KMS-11 (cell line): ENCODE results near the gene SLC7A14.

Experiments used
- H2AFZ ChIP-seq: fragments of 200-600 bp; sonication (generic); 2 replicates; pipeline ENCODE4 v1.6.1; 2016; ENCODE audit warnings: antibody characterized with exemption, mixed run types, low read depth
- H3K27ac ChIP-seq: fragments of 200-600 bp; sonication (generic); 2 replicates; pipeline ENCODE4 v1.6.1; 2016; ENCODE audit warnings: mild to moderate bottlenecking, mixed run types
- H3K27me3 ChIP-seq: fragments of 200-600 bp; sonication (generic); 2 replicates; pipeline ENCODE4 v1.6.1; 2017; ENCODE audit warnings: mild to moderate bottlenecking, low read depth, mixed run types, moderate library complexity; ENCODE audit not compliant: insufficient read depth
- H3K36me3 ChIP-seq: fragments of 200-600 bp; sonication (generic); 2 replicates; pipeline ENCODE4 v1.6.1; 2017; ENCODE audit warnings: mild to moderate bottlenecking, mixed run types; ENCODE audit not compliant: insufficient read depth
- H3K4me1 ChIP-seq: fragments of 200-600 bp; sonication (generic); 2 replicates; pipeline ENCODE4 v1.6.1; 2016; ENCODE audit warnings: mild to moderate bottlenecking, low read depth, mixed run types; ENCODE audit not compliant: poor library complexity, severe bottlenecking
- H3K4me2 ChIP-seq: fragments of 200-600 bp; sonication (generic); 2 replicates; pipeline ENCODE4 v1.7.0; 2016; ENCODE audit warnings: mild to moderate bottlenecking, mixed run types
- H3K4me3 ChIP-seq: fragments of 200-600 bp; sonication (generic); IDR thresholded peaks from 2 replicates; pipeline ENCODE4 v1.6.1; 2017; ENCODE audit warnings: low read depth, low read length, mixed read lengths; ENCODE audit not compliant: insufficient read depth
- H3K79me2 ChIP-seq: fragments of 200-600 bp; sonication (generic); 2 replicates; pipeline ENCODE4 v1.6.1; 2016; ENCODE audit warnings: low read depth, mixed run types; ENCODE audit not compliant: insufficient read depth
- H3K9ac ChIP-seq: fragments of 200-600 bp; sonication (generic); 2 replicates; pipeline ENCODE4 v1.6.1; 2016; ENCODE audit warnings: mild to moderate bottlenecking, mixed run types
- H4K20me1 ChIP-seq: fragments of 200-600 bp; sonication (generic); 2 replicates; pipeline ENCODE4 v1.6.1; 2016; ENCODE audit warnings: mild to moderate bottlenecking, mixed run types; ENCODE audit not compliant: insufficient read depth
- TF ChIP-seq, protein P1 (sequence below): fragments of 200-600 bp; sonication (generic); conservative IDR thresholded peaks from 2 replicates; pipeline ENCODE4 v1.6.1; 2017; ENCODE audit warnings: low read depth, mild to moderate bottlenecking, antibody characterized with exemption, low read length, moderate library complexity, mixed read lengths

Gene SLC7A14

DNA sequence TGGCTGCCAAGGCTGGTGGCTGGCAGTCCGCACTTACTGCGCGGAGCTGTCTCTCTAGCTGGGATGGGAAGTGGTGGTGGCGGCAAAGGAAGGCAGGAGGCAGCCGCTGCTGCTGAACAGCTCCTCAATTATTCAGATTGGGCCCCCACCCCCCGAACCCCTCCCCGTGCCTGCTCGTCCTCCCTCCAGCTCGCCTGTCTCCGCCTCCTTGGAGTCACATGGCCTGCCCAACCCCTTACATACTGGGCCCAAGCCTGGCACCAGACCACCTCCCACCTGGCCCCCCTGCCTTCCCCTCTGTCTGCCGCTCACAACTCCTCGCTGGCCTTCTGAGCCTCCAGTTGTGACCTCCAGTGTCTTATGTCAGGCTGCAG is at the start of gene SLC7A14:
SLC7A14 (minus strand) TSS at position 139 of the 374 bp plus-strand sequence. CDS start 59,139 bp downstream, outside the sequence.
- no peaks in the 10 kb centered on the region for H3K36me3 ChIP-seq

DNA sequence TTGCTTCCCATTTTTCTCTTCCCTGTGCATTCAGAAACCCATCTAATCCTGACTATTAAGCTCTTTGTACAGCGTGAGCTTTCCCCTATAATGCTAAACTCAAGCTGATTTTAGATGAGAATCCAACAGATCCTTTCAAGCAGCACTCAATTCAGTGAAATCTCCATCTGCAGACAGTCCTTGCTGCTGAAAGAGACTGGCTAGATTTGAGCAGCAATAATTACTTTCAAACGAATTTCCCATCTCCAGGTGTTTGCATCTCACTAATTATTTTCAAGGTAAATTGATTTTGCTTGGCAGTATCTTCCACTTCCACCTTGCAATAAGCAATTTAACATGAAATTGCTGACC is 49.5 kb upstream of the SLC7A14 start:
- peaks cover 4% of the 10 kb centered on the region; the same call in 1 of the 2 replicates for H4K20me1 ChIP-seq
- H3K4me2 ChIP-seq: no peak overlapping the region
- H3K27ac ChIP-seq: no peak overlapping the region

More for the DNA sequence above, at the start of gene SLC7A14:
- no peak within 1 kb of the TSS for H3K4me3 ChIP-seq
- no peak within 1 kb of the TSS for H3K4me2 ChIP-seq
- H3K4me1 ChIP-seq: no peaks in the 10 kb centered on the region
- H2AFZ ChIP-seq: no peak within 1 kb of the TSS
- no peak within 1 kb of the TSS for H3K9ac ChIP-seq
- no peaks in the 10 kb centered on the region for H3K27me3 ChIP-seq
- no peak within 1 kb of the TSS for H3K27ac ChIP-seq
- TF ChIP-seq, protein P1, sequence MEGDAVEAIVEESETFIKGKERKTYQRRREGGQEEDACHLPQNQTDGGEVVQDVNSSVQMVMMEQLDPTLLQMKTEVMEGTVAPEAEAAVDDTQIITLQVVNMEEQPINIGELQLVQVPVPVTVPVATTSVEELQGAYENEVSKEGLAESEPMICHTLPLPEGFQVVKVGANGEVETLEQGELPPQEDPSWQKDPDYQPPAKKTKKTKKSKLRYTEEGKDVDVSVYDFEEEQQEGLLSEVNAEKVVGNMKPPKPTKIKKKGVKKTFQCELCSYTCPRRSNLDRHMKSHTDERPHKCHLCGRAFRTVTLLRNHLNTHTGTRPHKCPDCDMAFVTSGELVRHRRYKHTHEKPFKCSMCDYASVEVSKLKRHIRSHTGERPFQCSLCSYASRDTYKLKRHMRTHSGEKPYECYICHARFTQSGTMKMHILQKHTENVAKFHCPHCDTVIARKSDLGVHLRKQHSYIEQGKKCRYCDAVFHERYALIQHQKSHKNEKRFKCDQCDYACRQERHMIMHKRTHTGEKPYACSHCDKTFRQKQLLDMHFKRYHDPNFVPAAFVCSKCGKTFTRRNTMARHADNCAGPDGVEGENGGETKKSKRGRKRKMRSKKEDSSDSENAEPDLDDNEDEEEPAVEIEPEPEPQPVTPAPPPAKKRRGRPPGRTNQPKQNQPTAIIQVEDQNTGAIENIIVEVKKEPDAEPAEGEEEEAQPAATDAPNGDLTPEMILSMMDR: no peak
- H3K79me2 ChIP-seq: no peaks in the 10 kb centered on the region
- H4K20me1 ChIP-seq: no peaks in the 10 kb centered on the region

DNA sequence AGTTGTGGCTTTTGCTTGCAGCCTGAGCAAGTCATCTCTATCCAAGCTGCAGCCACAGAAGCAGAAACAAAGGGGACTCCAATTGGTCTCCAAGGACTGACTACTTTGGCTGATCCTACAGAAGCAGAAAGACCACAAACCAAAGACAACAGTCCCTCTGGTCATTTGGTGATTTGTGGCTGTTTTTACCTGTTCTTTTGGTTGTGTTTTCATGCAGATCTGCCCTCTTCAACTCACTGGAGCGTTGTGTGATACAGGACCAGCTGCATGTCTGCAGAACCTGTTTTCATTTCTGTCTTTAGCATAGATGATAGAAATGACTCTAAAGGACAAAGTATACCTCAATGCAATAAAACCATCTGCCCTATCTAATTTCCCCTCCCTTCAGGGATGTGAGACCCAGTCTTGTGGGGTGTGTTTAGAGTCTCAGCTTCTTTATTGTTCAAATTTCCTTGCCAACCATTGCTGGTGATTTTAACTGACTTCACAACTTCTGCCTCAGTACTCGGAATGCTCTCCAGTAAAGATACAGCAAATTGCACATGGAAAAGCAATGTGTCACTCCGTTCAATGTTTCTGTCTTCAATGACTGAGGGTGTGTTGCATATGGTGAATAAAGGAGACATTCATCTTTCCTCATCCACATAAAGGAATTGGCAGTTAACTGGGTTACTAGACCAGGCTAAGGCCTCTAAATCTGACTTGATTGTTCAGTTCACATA is 48.9 kb upstream of the SLC7A14 start:
- no peak overlapping the region for H3K4me2 ChIP-seq
- TF ChIP-seq, protein P1: no peak
- H3K4me3 ChIP-seq: no peak overlapping the region
- H3K9ac ChIP-seq: no peak overlapping the region
- H3K79me2 ChIP-seq: no peaks in the 10 kb centered on the region
- no peak overlapping the region for H3K27ac ChIP-seq
- peaks cover 21% of the 10 kb centered on the region for H3K4me1 ChIP-seq
- H4K20me1 ChIP-seq: peaks cover 4% of the 10 kb centered on the region; the same call in 1 of the 2 replicates
- no peak overlapping the region for H2AFZ ChIP-seq
- no peaks in the 10 kb centered on the region for H3K36me3 ChIP-seq
- peaks cover 51% of the 10 kb centered on the region for H3K27me3 ChIP-seq

More for the DNA sequence above, 49.5 kb upstream of the SLC7A14 start:
- TF ChIP-seq, protein P1: no peak
- peaks cover 47% of the 10 kb centered on the region for H3K27me3 ChIP-seq
- H3K4me3 ChIP-seq: no peak overlapping the region
- peaks cover 21% of the 10 kb centered on the region for H3K4me1 ChIP-seq
- no peaks in the 10 kb centered on the region for H3K36me3 ChIP-seq
- H3K79me2 ChIP-seq: no peaks in the 10 kb centered on the region
- H2AFZ ChIP-seq: no peak overlapping the region
- no peak overlapping the region for H3K9ac ChIP-seq

DNA sequence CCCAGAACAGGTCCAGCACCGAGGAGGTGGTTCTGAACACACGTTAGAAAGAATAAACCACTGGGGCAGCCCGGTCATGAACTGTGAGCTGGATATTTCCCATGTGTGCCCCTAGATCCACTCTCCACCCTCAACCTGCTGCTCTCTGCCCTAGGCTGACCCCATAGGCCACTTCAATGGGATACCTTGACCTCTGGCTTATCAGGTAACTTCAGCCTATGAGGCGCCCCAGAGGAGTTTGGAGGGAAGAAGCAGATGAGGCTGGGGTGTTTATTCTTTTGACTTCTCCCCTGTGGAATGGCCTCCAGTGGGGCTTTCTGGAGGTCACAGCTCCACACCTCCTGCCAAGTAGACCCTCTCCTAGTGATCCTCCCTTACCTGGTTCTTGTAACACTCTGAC is 47.7 kb upstream of the SLC7A14 start:
- H3K27ac ChIP-seq: no peak overlapping the region
- H3K4me3 ChIP-seq: no peak overlapping the region
- H3K4me1 ChIP-seq: peaks cover 21% of the 10 kb centered on the region
- H3K9ac ChIP-seq: no peak overlapping the region
- no peak overlapping the region for H2AFZ ChIP-seq
- TF ChIP-seq, protein P1: no peak
- peak overlapping the region; percentile 50; the same call in 1 of the 2 replicates for H3K4me2 ChIP-seq
- H3K27me3 ChIP-seq: peaks cover 62% of the 10 kb centered on the region
- H4K20me1 ChIP-seq: peaks cover 4% of the 10 kb centered on the region; the same call in 1 of the 2 replicates
- no peaks in the 10 kb centered on the region for H3K79me2 ChIP-seq
- H3K36me3 ChIP-seq: no peaks in the 10 kb centered on the region
